K562 (cell line): ENCODE data around the gene PLEKHM3. TPM values are rescaled to one million over a fixed set of nuclear protein-coding genes. Genes with fewer than 3 reads are reported as not detected.

Experiments used
- ATAC-seq: fragments of 200-7000 bp; cut with Tn5 transposase; 3 replicates; pipeline ENCODE4 v1.9.1; 2020; ENCODE audit warnings: moderate library complexity
- BruUV-seq: library from RNA; stranded (reverse); fragments of 400-500 nt; replicated peaks from 2 replicates; lab custom pipeline; 2021; lab: Mats Ljungman, UMichigan
- CTCF ChIA-PET: fragments of 300-600 bp; formaldehyde crosslinking; extraction: SDS; loops from one replicate; lab custom pipeline; 2021; ENCODE audit warnings: low intra/inter-chr PET ratio; lab: Yijun Ruan, JAX
- POLR2A ChIA-PET: fragments of 300-600, 350-650 bp; sonication (Branson Sonifier 250); formaldehyde crosslinking; extraction: SDS; loops from one replicate; lab custom pipeline; 2021; ENCODE audit warnings: antibody characterized with exemption, inconsistent platforms; lab: Yijun Ruan, JAX
- DNase-seq, 4 experiments: peaks; one replicate each; pipeline versions ENCODE4 v3.0.0 to v3.0.0-alpha.2; 2011 to 2018; ENCODE audit warnings: low spot score in 3 of 4, mixed read lengths in 3 of 4; ENCODE audit errors: extremely low read depth in 1 of 4
- FAIRE-seq: peaks from 2 replicates; lab custom pipeline; 2011; peaks lifted over from hg19 to GRCh38; lab: Jason Lieb, UNC
- H2AFZ ChIP-seq: 2 replicates; pipeline ENCODE4 v1.6.0; 2011; ENCODE audit warnings: low read depth, low read length, control low read depth, inconsistent platforms
- H3K27ac ChIP-seq: fragments of 200-600 bp; 3 replicates; pipeline ENCODE4 v1.8.0; 2011; ENCODE audit warnings: low read depth, mild to moderate bottlenecking, control low read depth, inconsistent platforms, low read length, moderate library complexity, mixed read lengths; ENCODE audit errors: extremely low read depth
- H3K27me3 ChIP-seq, 2 experiments: fragments of 300-600 bp in 1 of 2; 2 replicates in 1 of 2; 3 replicates in 1 of 2; pipeline versions ENCODE4 v1.6.0 to v1.8.0; 2011; ENCODE audit warnings: inconsistent platforms in 2 of 2, low read length in 2 of 2, mild to moderate bottlenecking in 1 of 2, mixed read lengths in 1 of 2, moderate library complexity in 1 of 2; ENCODE audit not compliant: control insufficient read depth in 2 of 2, insufficient read depth in 2 of 2
- H3K36me3 ChIP-seq: fragments of 300-600 bp; 3 replicates; pipeline ENCODE4 v1.8.0; 2011; ENCODE audit warnings: mild to moderate bottlenecking, low read length, inconsistent platforms; ENCODE audit not compliant: control insufficient read depth, insufficient read depth
- H3K4me1 ChIP-seq, 2 experiments: fragments of 200-600 bp in 1 of 2; replicated peaks in 1 of 2; 2 replicates in 1 of 2; 3 replicates in 1 of 2; pipeline versions ENCODE4 v1.5.1 to v1.8.0; 2011; ENCODE audit warnings: inconsistent platforms in 2 of 2, low read length in 2 of 2, mild to moderate bottlenecking in 1 of 2, mixed read lengths in 1 of 2, moderate library complexity in 1 of 2; ENCODE audit not compliant: control insufficient read depth in 2 of 2, insufficient read depth in 2 of 2
- H3K4me2 ChIP-seq: 2 replicates; pipeline ENCODE4 v1.6.1; 2011; ENCODE audit warnings: low read length, control low read depth, inconsistent platforms, mixed read lengths; ENCODE audit not compliant: insufficient read depth
- H3K4me3 ChIP-seq: fragments of 200-600 bp; sonication (generic), shearing (Covaris generic); 2 replicates; pipeline ENCODE4 v1.5.1; 2016; ENCODE audit warnings: control low read depth, inconsistent platforms
- H3K79me2 ChIP-seq: fragments of 200-600 bp; 3 replicates; pipeline ENCODE4 v1.8.0; 2011; ENCODE audit warnings: low read length, inconsistent platforms; ENCODE audit not compliant: control insufficient read depth, insufficient read depth
- H3K9ac ChIP-seq, 2 experiments: 2 replicates each; pipeline versions ENCODE4 v1.6.0 to v1.6.1; 2011; ENCODE audit warnings: low read depth in 2 of 2, low read length in 2 of 2, control low read depth in 1 of 2, inconsistent platforms in 1 of 2, mild to moderate bottlenecking in 1 of 2, mixed read lengths in 1 of 2; ENCODE audit not compliant: insufficient read depth in 1 of 2
- H3K9me1 ChIP-seq: one replicate; pipeline ENCODE4 v1.6.0; 2011; ENCODE audit warnings: inconsistent platforms, mild to moderate bottlenecking, low read length, moderate library complexity; ENCODE audit not compliant: control insufficient read depth, insufficient read depth
- H3K9me3 ChIP-seq: replicated peaks from 2 replicates; pipeline ENCODE4 v1.5.1; 2011; ENCODE audit warnings: low read depth, low read length, inconsistent platforms; ENCODE audit not compliant: control insufficient read depth, insufficient read depth
- H4K20me1 ChIP-seq: replicated peaks from 2 replicates; pipeline ENCODE4 v1.6.1; 2011; ENCODE audit warnings: low read length, inconsistent platforms, mixed read lengths; ENCODE audit not compliant: control insufficient read depth, insufficient read depth
- PREB ChIP-seq: sonication (generic); formaldehyde crosslinking; IDR thresholded peaks from 2 replicates; pipeline ENCODE4 v1.8.1; 2023; ENCODE audit warnings: mild to moderate bottlenecking, missing genetic modification reagents
- SIRT6 ChIP-seq: IDR thresholded peaks from one replicate; pipeline ENCODE4 v1.6.1; 2012; ENCODE audit warnings: low read depth, mild to moderate bottlenecking, control low read depth, inconsistent platforms, low read length, moderate library complexity
- STAT6 ChIP-seq: sonication (generic); formaldehyde crosslinking; IDR thresholded peaks from 2 replicates; pipeline ENCODE4 v1.8.1; 2023; ENCODE audit warnings: mild to moderate bottlenecking, missing genetic modification reagents
- WGBS: fragments of 100-300 bp; shearing (Covaris generic); methylation state at CpG from one replicate; pipeline ENCODE4 v1.1.6; 2016; ENCODE audit warnings: low coverage, mixed read lengths; ENCODE audit not compliant: insufficient coverage; ENCODE audit errors: missing lambda C conversion rate; 5-methylcytosine and 5-hydroxymethylcytosine counted together
- in situ Hi-C: fragments of 300-500 bp; cut with MboI; formaldehyde crosslinking; loops from 4 replicates; pipeline ENCODE4 v1.15.0; 2018; ENCODE audit warnings: inconsistent platforms, mixed read lengths
- intact Hi-C: fragments of 100-400 bp; cut with micrococcal nuclease; formaldehyde crosslinking; loops from 2 replicates; pipeline ENCODE4 v1.14.2; 2022
- polyA plus RNA-seq, 8 experiments: library from polyadenylated mRNA; depleted of rRNA in 4 of 8; stranded (reverse) in 5 of 8; unstranded in 3 of 8; fragments of >200 nt; fragmentation: Nextera tagmentation in 2 of 8; fragmentation: Illumina TruSeq in 1 of 8; extraction: Ambion mirVana in 2 of 8; extraction: Trizol in 1 of 8; gene quantifications; 2 replicates each; pipeline versions ENCODE4 v1.2.1 to v1.2.3, GENCODE V29; 2011 to 2014; ENCODE audit warnings: inconsistent platforms in 1 of 8, missing spikeins in 1 of 8
- total RNA-seq, 7 experiments: library from RNA; depleted of rRNA in 6 of 7; stranded (reverse); fragments of >200 nt in 6 of 7; fragmentation: Illumina TruSeq in 2 of 7; extraction: Trizol in 2 of 7; gene quantifications; 2 replicates each; pipeline versions ENCODE4 v1.2.1 to v1.2.3, GENCODE V29; 2011 to 2021; ENCODE audit warnings: low replicate concordance in 1 of 7

The PLEKHM3 gene
- total and polyA plus RNA-seq, 9 of the 15 experiments (the other 6 are each of a cell fraction or from before 2014, with no cell fraction given) = 0.24 to 1.6 (median 1.0) TPM

- Histone ChIP-seq H2AFZ (0 out of 2 replicates have a peak overlapping the region, but pooled peaks have one; percentile 4), H3K79me2 (no peaks in the 10 kb centered on the region), H3K36me3 (no peaks in the 10 kb centered on the region), H3K27me3 (no peaks in the 10 kb centered on the region), H3K9me1 (no peaks in the 10 kb centered on the region), H3K4me1 (no peaks in the 10 kb centered on the region), H3K27ac (no peak overlapping the region), H4K20me1 (no peaks in the 10 kb centered on the region), H3K4me2 (no peak overlapping the region), H3K9ac (no peak overlapping the region), H3K9me3 (no peaks in the 10 kb centered on the region), H3K4me3 (no peak overlapping the region)
- no TSS peak for BruUV-seq
- TF ChIP-seq SIRT6 = no peak
- no peak for TF ChIP-seq PREB
- no peak for TF ChIP-seq STAT6 (CRISPR knock-in tag)
- no peak for DNase-seq
- WGBS = 37% methylated on average over 3 of the region's 3 CpGs
- ChIA-PET POLR2A (interaction anchor here (2.0 kb wide), 1 partner anchor 10 kb away, joined by 9 read pairs; no protein-coding TSS in a partner anchor), CTCF (no interaction called here)
- no peak for FAIRE-seq
- in situ Hi-C loops = no loop called here
- no peak for ATAC-seq
- intact Hi-C loops = no loop called here
Observed at GRCh38 chr2:207847098-207847806, 178.1 kb downstream of the PLEKHM3 start.
